A673 (cell line): ENCODE data around the gene CHRM2. TPM values are rescaled to one million over a fixed set of nuclear protein-coding genes. Genes with fewer than 3 reads are reported as not detected.

Experiments used
- BruUV-seq: library from RNA; stranded (reverse); fragments of 400-500 nt; replicated peaks from 2 replicates; lab custom pipeline; 2021; lab: Mats Ljungman, UMichigan
- CTCF ChIA-PET: fragments of 300-600 bp; sonication (Branson Sonifier 250); formaldehyde crosslinking; loops from one replicate; lab custom pipeline; 2022; ENCODE audit warnings: antibody characterized with exemption; lab: Charles Lee
- POLR2A ChIA-PET: fragments of 300-600 bp; sonication (Branson Sonifier 250); formaldehyde crosslinking; loops from one replicate; lab custom pipeline; 2022; ENCODE audit warnings: antibody characterized with exemption; ENCODE audit not compliant: low non-redundant PET; lab: Charles Lee
- DNase-seq: peaks from one replicate; pipeline ENCODE4 v3.0.0-alpha.2; 2015; ENCODE audit warnings: low spot score
- H3K27ac ChIP-seq: fragments of 200-600 bp; sonication (generic); 2 replicates; pipeline ENCODE4 v1.5.1; 2016; ENCODE audit warnings: mixed run types, low read depth, mild to moderate bottlenecking, mixed read lengths, antibody characterized with exemption, low read length; ENCODE audit not compliant: poor library complexity, severe bottlenecking
- H3K27me3 ChIP-seq: fragments of 200-600 bp; sonication (generic); replicated peaks from 2 replicates; pipeline ENCODE4 v1.6.1; 2017; ENCODE audit warnings: mixed run types, low read depth, mild to moderate bottlenecking, mixed read lengths, antibody characterized with exemption, low read length; ENCODE audit not compliant: insufficient read depth, poor library complexity
- H3K36me3 ChIP-seq: fragments of 200-600 bp; sonication (generic); 2 replicates; pipeline ENCODE4 v1.6.1; 2016; ENCODE audit warnings: mixed run types, mild to moderate bottlenecking, mixed read lengths, antibody characterized with exemption, low read length; ENCODE audit not compliant: insufficient read depth, poor library complexity, severe bottlenecking
- H3K4me1 ChIP-seq: fragments of 200-600 bp; sonication (generic); 2 replicates; pipeline ENCODE4 v1.6.1; 2017; ENCODE audit warnings: mixed run types, mild to moderate bottlenecking, mixed read lengths, antibody characterized with exemption, low read length; ENCODE audit not compliant: insufficient read depth, poor library complexity, severe bottlenecking
- H3K4me3 ChIP-seq: fragments of 200-600 bp; sonication (generic); 2 replicates; pipeline ENCODE4 v1.5.1; 2016; ENCODE audit warnings: low read depth, mixed run types, mild to moderate bottlenecking, mixed read lengths, low read length; ENCODE audit not compliant: poor library complexity, severe bottlenecking
- H3K9me3 ChIP-seq: fragments of 200-600 bp; sonication (generic); 2 replicates; pipeline ENCODE4 v1.6.1; 2016; ENCODE audit warnings: mixed run types, low read depth, mild to moderate bottlenecking, mixed read lengths, antibody characterized with exemption, low read length; ENCODE audit not compliant: poor library complexity, severe bottlenecking
- CTCF ChIP-seq: fragments of 300-800, 200-600 bp; sonication (generic); conservative IDR thresholded peaks from 2 replicates; pipeline ENCODE4 v1.5.1; 2017; ENCODE audit warnings: low read depth, mild to moderate bottlenecking, antibody characterized with exemption, low read length, moderate library complexity, mixed read lengths
- EZH2 ChIP-seq: fragments of 200-600 bp; sonication (generic); IDR thresholded peaks from 2 replicates; pipeline ENCODE4 v1.6.1; 2017; ENCODE audit warnings: borderline replicate concordance, low read depth, mild to moderate bottlenecking, mixed read lengths, antibody characterized with exemption, low read length; ENCODE audit not compliant: poor library complexity, severe bottlenecking
- intact Hi-C: fragments of 100-400 bp; cut with micrococcal nuclease; formaldehyde crosslinking; loops from one replicate; pipeline ENCODE4 v1.10.0; 2022; ENCODE audit not compliant: unreplicated experiment
- total RNA-seq: library from RNA; stranded (reverse); gene quantifications from 2 replicates; pipeline ENCODE4 v1.2.3, GENCODE V29; 2021

The CHRM2 gene
- total RNA-seq, 1 experiment from 2014 or later = 4.6 TPM

GRCh38 chr7:136887317-136887716, 18.9 kb downstream of the CHRM2 start:
- no peak overlapping the region for H3K27ac ChIP-seq
- no peak for DNase-seq
- intact Hi-C loops = no loop called here
- H3K9me3 ChIP-seq = no peaks in the 10 kb centered on the region
- H3K27me3 ChIP-seq = no peaks in the 10 kb centered on the region
- no peaks in the 10 kb centered on the region for H3K4me1 ChIP-seq
- no TSS peak for BruUV-seq
- no peaks in the 10 kb centered on the region for H3K36me3 ChIP-seq
- no peak overlapping the region for H3K4me3 ChIP-seq
- POLR2A ChIA-PET = no interaction called here
- CTCF ChIA-PET = no interaction called here
- TF ChIP-seq EZH2 (no peak), CTCF (no peak)

- DNase-seq = no peak
- no peaks in the 10 kb centered on the region for H3K9me3 ChIP-seq
- ChIA-PET POLR2A (no interaction called here), CTCF (no interaction called here)
- H3K4me1 ChIP-seq = no peaks in the 10 kb centered on the region
- intact Hi-C loops = no loop called here
- H3K4me3 ChIP-seq = no peak overlapping the region
- H3K36me3 ChIP-seq = no peaks in the 10 kb centered on the region
- TF ChIP-seq CTCF (no peak), EZH2 (no peak)
- no peaks in the 10 kb centered on the region for H3K27me3 ChIP-seq
- no peak overlapping the region for H3K27ac ChIP-seq
- no TSS peak for BruUV-seq
Measured at GRCh38 chr7:136890399-136890798, 21.9 kb downstream of the CHRM2 start.

- intact Hi-C loops = no loop called here
- H3K9me3 ChIP-seq = no peaks in the 10 kb centered on the region
- ChIA-PET POLR2A (no interaction called here), CTCF (no interaction called here)
- TF ChIP-seq CTCF (no peak), EZH2 (no peak)
- H3K27ac ChIP-seq = no peak overlapping the region
- H3K27me3 ChIP-seq = no peaks in the 10 kb centered on the region
- no peak for DNase-seq
- no peaks in the 10 kb centered on the region for H3K36me3 ChIP-seq
- no peaks in the 10 kb centered on the region for H3K4me1 ChIP-seq
- no TSS peak for BruUV-seq
- H3K4me3 ChIP-seq = no peak overlapping the region
Measured at GRCh38 chr7:136891850-136892249, 23.4 kb downstream of the CHRM2 start.
